GM19099 (cell line): Measurements from ENCODE around the gene DOK1.

Source experiments
- POLR2A ChIP-seq: IDR thresholded peaks from 3 replicates; pipeline ENCODE4 v1.6.1; 2011; ENCODE audit warnings: low read depth; ENCODE audit not compliant: insufficient read length; ENCODE audit errors: extremely low read depth

Gene DOK1

GRCh38 chr2:74571058-74571457 is 16.5 kb downstream of the DOK1 start:
- TF ChIP-seq POLR2A, result no peak

- TF ChIP-seq POLR2A, result no peak
Observed at GRCh38 chr2:74572178-74572925, 17.8 kb downstream of the DOK1 start.

DNA sequence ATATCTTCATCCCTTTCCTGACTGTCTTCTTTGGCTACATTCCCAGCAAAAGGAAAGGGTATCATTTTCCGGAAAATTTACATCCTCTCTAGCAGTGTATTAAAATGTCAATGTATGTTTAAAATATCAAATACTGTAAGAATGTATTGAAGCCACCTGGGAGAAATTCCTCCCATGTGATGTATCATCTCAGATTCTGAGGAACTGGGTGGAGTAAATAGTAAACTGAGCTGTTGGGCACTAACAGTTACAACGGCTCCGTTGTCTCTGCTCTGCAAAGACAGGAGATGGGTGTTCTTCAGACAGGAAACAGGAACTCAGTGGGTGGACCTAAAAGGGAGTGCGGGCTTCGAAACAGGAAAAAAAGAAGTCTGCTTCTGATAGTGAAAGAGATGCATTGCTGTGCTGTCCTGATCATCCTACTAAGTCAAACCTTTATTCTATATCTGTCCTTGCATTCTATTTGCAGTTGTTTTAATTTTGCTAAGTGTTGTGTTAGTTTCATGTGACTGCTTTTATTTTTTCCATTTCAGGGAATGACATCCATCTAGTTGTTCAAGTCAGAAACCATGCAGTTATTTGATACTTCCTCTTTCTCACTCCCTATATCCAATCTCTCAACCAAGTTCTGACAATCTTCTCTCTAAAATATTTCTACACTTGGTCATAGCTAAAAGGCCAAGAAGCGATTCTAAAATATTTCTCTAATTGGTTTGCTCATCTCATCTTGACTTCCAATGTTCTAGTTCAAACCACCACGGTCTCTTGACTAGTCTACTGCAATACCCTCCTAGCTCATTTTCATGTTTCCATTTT is 19.4 kb downstream of the DOK1 start:
- TF ChIP-seq POLR2A, result peak; percentile 70

- no peak for TF ChIP-seq POLR2A
Observed at GRCh38 chr2:74575320-74575719, 20.8 kb downstream of the DOK1 start.

DNA sequence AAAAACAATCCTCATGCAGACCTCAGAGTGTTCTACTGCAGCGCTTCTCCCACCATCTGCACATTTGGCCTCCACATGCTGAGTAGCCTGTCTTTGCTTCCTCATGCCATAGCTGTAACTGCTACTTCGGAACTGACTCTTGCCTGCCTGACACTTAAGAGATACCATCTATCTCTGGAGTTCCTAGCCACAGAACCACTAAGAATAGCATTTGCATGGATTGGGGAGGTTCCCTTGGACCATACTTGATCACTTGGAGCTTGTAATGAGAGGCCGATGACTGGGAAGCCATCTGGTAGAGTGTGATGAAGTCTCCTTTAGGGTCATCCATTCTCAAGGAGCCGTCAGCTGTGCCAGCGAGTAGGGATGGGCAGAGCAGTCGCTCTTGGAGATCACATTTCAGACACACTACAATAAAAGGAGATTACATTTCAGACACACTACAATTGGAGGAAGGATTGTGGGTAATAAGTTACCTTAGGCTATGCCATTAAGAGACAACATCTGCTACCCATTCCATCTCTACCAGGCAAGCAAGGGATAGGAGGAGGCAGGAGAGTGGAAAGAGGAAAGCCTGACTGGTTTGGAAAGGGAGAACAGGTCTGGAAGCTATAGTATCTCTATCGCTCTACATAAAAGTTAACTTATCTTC is 21.8 kb downstream of the DOK1 start:
- TF ChIP-seq POLR2A, result no peak

DNA sequence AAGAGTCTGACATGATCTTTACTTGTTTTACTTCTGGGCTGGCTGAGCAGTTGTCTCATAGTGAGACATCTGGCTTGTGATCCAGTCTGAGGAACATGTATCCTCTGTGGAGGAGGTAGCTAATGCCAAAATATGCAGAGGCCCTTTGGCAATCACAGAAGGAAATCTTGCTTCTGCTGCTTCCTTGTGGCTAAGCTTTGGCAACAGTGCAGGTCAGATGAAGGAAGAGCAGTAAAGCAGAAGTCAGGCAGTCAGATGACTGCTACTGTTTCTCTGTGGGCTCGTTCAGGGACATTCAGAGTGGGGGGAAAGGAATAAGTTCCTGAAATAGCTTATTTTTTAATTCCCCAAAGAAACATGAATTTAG is 22.3 kb downstream of the DOK1 start:
- no peak for TF ChIP-seq POLR2A

DNA sequence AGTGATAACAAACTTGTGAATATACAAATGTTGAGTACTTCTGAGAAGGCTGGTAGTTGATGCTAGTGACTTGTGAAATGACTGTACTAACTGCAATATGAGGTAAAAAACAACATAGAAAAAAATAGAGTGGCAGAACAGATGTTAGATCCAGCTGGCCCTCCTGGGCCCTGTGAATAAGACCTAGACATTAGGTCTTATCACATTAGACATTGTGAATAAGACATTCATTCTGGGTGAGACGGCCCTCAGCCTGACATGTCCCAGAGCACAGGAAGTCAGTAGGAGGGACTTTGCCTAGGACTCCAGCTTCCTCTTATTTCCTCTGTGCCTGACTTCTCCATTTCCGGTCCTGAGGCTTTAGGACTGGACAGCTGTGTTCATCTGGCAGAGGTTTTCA is 22.9 kb downstream of the DOK1 start:
- no peak for TF ChIP-seq POLR2A

GRCh38 chr2:74578408-74578807 is 23.9 kb downstream of the DOK1 start:
- TF ChIP-seq POLR2A, result no peak

DNA sequence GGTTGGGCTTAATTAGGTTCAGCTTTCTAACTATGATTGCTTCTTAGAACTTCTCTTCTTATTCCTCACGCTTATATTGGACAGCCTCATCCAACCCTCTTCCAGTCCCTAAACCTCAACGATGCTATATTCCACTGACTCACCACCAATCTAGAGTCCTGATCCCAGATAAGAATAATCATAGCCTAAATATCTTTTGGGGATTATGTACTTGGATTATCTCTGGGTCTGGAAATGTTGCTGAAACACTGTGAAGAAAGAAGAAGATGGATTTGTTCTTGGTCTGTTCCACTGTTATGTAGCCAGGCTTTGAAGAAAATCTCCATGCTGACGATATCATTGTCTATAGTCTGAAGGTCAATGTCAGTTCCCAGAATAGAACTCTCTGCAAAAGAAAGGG is 26.9 kb downstream of the DOK1 start:
- TF ChIP-seq POLR2A, result no peak

DNA sequence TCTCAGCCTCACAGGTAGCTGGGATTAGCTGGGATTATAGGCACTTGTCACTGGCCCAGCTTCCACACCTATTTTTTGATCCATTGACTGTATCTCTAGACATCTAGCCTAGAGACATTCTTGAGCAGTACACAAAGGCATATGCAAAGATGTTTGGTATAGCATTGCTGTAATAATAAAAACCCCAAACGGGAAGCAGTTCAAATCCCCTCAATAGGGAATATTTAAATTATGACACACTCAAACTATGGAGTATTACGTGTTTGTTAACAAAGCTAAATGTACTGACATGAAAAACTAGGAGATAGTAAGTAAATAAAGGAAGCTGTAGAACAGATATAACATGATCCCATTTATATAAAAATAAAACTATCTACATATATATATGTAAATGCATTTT is 27.7 kb downstream of the DOK1 start:
- TF ChIP-seq POLR2A, result no peak

DNA sequence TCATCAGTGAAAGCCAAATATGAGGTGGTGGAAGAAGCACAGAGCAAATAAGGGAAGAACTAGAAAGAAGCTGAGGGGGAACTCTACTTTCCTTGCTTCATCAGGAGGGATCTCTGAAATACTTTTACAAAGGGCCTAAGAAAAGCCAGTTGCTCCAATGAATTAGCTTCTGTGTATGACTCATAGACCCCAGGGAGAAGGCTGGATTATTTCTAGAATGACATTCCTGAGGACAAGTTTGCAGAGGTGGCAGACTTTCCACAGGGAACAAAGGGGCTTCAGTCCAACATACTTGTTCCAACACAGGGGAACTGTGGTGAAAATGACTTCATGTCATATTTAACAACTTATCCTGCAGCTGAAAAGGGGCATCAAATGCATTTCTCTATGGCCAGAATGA is 29.0 kb downstream of the DOK1 start:
- TF ChIP-seq POLR2A, result no peak

GRCh38 chr2:74584088-74584645 is 29.6 kb downstream of the DOK1 start:
- TF ChIP-seq POLR2A, result no peak

- TF ChIP-seq POLR2A, result no peak
Observed at GRCh38 chr2:74585406-74586185, 31.1 kb downstream of the DOK1 start.

DNA sequence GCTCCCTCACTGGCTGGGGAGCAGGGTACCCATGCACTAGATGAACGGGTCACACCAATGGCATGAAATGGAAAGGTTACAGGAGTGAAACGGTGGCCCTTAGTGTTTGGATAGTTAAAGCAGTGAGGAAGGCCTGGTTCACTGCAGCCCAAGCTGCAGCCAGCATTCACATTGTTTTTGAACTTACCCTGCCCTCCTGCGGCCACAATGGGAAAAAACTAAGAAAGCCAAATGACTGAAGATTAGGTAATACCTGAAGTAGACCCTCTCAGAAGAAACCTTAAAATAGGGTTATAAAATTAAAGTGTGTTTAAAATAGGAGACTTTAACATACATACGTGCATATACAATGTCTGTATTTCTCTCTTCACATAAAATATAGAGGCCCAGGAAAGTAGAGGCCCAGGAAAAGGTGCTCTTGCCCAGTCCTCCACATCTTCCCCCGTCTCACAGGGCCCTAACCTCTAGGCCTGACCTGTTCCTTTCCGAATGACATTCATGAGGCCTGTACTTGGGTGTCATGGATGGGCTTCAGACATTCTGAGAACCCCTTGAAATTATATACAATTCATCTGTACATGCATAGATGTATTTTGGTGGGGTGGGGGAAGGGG is 33.3 kb downstream of the DOK1 start:
- no peak for TF ChIP-seq POLR2A
